GM18951 (cell line): Measurements from ENCODE around the gene COL18A1.

ENCODE experiments used
- POLR2A ChIP-seq: IDR thresholded peaks from 4 replicates; pipeline ENCODE4 v1.6.1; 2011; ENCODE audit warnings: mild to moderate bottlenecking; ENCODE audit not compliant: insufficient read length, insufficient read depth; ENCODE audit errors: extremely low read depth
- in situ Hi-C: fragments of 300-500 bp; cut with MboI; formaldehyde crosslinking; loops from one replicate; pipeline ENCODE4 v1.12.0; 2022; ENCODE audit warnings: low sequenced_read_pairs, mixed read lengths, inconsistent platforms; ENCODE audit not compliant: unreplicated experiment

Gene COL18A1

DNA sequence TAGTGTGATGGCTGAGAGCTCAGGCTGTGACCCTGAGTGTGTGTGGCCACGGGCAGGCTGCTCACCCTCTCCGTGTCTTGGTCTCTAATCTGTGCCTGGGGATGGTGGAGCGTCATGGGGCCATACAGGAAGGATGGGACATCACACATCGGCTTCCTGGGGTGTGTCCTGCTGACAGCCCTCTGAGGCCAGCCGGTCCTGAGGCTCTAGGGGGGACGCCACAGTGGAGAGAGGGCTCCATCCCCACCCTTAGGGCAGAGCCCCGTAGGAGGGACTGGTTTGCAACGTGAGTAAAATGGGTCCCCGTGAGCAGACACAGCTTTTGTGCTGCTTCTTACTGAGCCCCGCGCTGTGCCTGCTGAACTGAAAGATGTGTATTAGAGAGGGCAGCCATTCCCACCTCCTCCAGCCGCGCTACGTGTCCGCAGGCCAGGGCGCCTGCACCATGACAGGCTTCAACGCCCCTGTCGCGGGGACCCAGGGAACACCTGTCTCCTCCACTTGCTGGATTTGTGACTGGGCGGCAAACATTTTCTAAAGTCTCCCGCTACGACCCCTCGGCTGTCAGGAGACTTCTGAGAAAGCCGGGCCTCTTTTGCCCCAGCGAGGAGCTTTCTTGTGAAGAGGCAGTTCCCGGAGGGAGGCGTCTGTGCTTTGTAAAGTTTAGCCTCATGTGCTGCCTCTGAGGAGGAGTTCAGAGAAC lies 8.1 kb downstream of the COL18A1 start:
- TF ChIP-seq POLR2A: no peak
- in situ Hi-C loops: loop anchor here (25.0 kb wide), 1 partner anchor 276 kb away; no protein-coding TSS in a partner anchor

DNA sequence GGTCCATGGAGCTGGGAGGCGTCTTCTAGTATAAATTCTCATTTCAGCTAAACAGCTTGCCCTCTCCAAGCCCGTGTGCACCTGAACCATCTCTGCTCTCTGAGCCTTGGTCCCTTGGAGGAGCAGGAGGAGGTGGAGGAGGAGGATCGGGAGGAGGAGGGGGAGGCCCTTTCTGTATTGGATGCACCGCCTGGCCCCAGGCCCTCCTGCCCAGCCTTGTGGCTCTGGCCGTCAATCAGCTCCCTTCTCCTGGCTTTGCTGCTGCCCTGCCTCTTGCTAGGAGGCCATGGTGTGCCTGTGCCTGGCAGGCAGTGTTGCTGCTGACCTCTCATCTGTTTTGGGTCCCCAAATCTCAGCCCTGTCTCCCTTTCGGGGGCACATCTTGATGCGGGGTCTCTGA lies 9.0 kb downstream of the COL18A1 start:
- no peak for TF ChIP-seq POLR2A
- in situ Hi-C loops: loop anchor here (25.0 kb wide), 1 partner anchor 277 kb away; no protein-coding TSS in a partner anchor

DNA sequence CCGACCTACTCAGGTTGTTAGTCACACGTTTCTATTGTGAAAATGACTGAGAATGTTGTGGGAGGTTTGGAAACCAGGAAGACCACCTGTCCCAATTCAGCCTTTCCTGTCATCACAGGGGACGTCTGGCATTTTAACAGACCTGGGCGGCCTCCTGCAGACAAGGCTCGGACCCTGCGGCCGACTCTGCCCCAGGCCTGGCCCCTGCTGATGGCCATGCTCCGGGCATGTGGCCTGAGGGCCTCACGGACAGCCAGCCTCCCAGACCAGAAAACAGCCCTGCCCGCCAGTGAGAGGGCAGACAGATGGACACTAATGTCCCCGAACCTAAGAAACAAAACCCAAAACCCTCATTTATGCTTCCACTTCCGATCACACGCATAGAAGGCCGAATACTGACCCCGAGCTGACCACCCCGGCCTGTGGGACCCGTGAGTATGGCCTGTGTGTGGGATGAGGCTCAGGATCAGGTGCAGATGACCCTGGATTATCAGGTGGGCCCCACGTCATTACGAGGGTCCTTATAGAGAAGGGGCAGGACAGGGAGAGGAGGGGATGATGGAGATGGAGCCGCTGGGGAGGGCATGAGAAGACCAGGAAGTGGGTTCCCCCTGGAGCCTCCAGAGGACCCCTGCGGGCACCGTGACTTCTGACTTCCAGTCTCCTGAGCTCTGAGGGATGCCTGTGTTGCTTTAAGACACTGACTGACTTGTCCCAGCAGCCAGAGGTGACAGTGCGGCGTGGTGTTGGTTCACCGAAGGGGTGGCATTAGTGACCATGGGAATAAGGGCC lies 9.6 kb downstream of the COL18A1 start:
- no peak for TF ChIP-seq POLR2A
- in situ Hi-C loops: loop anchor here (25.0 kb wide), 1 partner anchor 277 kb away; no protein-coding TSS in a partner anchor

DNA sequence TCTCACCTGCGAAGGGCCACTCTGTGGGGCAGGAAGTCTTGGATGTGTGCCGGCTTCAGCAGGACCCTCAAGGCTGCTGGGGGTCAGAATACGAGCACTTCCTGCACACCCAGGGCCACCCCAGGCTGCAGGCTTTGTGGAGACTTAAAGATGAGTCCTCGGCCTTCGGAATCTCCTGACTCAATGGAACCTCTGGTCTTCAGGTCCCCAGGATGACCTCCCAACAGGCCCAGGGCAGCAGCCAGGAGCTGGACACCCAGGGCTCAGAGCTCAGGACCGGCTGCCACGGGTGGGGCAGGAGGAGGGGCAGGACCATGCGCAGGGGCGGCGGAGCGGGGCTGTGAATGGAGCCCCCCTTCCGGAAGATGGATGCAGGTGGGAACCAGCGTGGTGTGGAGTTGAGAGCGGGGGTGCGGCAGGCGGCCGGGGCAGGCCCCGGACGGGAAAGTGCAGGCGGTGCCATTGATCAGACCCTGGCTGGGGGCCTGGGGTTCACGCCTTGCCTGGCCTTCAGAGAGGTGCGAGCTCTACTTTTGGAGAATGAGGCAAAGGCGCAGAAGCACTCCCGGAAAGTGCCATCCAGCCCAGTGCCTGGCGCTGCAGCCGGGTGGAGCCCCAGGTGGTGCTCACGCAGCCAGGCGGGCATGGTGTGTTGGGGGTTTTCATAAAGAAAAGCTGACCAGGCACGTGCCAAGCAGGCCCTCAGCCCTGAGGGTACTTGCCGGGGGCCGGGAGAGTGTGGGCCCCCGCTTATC lies 10.4 kb downstream of the COL18A1 start:
- no peak for TF ChIP-seq POLR2A
- in situ Hi-C loops: loop anchor here (25.0 kb wide), 1 partner anchor 278 kb away; no protein-coding TSS in a partner anchor

DNA sequence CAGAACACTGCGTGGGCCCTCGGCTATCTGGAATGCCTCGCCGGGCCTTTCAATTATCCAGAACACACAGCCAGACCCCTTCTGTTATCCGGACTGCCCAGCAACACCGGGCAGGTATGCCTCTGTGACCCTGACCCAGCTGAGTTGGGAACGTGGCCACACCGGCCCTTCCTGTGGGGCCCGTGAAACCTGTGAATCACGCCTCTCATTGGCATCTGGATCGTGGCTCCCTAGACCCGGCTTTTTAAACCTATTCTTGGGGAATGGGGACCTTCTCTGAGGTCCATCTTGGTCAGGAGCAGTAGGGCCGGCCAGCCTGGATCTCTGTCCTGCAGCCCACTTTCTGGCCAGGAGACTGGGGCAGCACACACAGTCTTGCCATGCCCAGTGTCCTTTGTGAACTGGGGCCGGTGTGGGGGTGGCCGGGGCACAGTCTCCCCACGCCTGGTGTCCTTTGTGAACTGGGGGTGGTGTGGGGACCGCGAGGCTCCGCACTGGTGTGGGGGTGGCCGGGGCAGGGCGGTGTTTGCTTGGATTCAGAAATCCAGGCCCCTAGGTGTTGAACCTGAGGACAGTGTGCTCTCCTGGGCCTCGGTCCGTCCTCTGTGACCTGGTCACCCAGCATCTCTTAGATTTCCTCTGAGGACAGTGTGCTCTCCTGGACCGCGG lies 11.1 kb downstream of the COL18A1 start:
- in situ Hi-C loops: loop anchor here (25.0 kb wide), 1 partner anchor 279 kb away; no protein-coding TSS in a partner anchor
- no peak for TF ChIP-seq POLR2A

DNA sequence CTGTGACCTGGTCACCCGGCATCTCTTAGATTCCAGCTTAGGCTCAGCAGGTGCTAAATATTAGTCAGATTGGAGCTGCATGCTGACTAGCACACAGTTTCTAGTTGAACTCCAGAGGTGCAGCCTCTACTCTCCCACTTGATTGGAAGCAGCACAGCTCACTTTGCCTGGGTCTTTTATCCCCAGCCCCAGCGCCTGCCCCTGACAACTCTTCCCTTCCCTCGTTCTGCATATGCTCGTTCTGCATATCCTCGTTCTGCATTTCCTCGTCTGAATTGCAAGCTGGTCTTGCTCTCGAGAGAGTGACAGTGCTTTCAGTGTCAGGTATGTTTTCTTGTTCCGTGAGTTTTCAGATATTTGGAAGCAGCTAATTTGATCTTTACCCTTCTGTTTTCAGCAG lies 11.7 kb downstream of the COL18A1 start:
- in situ Hi-C loops: loop anchor here (25.0 kb wide), 1 partner anchor 279 kb away; no protein-coding TSS in a partner anchor

DNA sequence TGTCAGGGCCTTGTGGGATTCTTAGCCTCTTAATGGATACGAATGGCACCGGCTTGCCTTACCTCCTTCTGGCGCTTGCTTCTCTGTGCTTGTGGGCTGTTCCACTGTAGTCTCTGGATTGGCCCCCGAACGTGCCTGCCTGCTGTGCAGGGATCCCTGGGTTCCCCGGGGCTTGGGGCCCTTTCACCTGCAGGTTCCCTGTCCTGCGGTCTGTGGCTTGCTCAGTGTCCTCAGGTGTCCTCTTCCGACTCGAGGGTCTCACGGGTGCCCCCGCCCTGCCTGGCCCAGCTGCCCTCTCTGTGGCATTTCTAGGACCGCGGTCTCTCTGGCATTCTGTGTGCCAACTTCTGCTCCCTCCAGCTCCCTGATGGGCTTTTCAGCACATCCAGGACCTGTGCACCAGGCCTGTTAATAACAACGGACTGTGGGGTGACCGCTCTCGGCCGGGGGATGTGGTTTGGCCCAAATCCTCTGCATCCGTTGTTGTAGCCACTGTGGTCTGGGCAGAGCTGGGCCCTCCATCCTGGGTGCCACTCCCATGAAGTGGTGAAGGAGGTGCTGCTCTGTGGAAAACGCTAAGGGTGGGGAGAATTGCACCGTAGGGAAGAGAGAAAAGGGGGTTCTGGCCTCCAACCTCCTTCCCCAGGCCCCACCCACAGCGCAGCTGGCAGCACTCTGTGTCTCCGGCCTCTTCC lies 12.4 kb downstream of the COL18A1 start:
- in situ Hi-C loops: loop anchor here (25.0 kb wide), 1 partner anchor 280 kb away; no protein-coding TSS in a partner anchor

More for the DNA sequence above, 11.7 kb downstream of the COL18A1 start:
- no peak for TF ChIP-seq POLR2A

DNA sequence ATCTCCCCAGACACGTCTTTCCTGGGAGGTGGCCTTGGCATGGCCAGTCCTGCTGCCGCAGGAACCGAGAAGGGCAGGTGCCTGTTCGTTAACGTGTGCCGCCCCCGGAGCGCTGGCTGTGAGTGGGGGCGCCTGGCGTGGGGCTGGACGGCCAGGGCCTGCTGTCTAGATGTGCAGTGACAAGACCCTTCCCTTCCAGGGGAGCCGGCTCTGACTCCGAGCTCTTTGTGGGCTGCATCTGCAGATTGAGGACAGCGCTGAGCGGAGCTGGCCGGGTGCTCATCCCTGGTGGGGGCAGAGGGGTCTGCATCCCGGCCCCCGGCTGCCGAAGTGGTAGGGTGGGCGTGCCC lies 13.0 kb downstream of the COL18A1 start:
- in situ Hi-C loops: loop anchor here (25.0 kb wide), 1 partner anchor 281 kb away; no protein-coding TSS in a partner anchor
- no peak for TF ChIP-seq POLR2A

More for the DNA sequence above, 12.4 kb downstream of the COL18A1 start:
- TF ChIP-seq POLR2A: no peak

DNA sequence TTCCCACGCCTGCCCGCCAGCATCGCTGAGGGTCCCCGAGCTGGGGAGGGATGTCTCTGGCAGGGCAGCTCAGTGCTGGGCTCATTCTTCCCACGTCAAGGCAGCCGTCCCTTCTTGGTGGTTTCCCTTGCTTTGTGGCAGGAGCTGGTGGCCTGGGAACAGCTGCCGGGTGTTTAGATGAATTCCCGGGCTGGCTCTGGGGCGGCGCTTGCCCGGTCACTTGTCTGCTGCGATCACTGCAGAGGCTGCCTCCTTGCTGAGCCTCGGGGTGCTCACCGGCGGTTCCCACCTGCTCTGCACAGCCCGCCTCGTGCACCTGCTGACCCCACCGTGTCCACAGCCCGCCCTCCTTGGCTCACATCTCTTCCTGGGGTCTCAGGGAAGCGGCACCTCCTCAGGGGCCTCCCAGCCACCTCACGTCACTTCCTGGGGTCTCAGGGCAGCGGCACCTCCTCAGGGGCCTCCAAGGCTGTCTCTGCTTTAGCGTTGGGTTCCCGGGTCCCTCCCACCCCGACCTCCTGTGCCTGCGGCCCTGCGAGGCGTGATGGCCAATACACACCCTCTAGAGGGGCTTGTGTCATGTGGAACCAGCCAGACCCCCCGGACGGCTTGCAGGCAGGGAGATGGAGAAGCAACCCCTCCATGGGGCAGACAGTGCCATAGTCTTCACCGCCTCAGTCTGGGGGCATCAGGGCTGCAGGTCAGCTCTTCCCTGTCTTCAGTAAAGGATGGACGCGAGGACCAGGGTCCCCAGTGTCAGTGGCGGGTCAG lies 13.5 kb downstream of the COL18A1 start:
- no peak for TF ChIP-seq POLR2A
- in situ Hi-C loops: loop anchor here (25.0 kb wide), 1 partner anchor 281 kb away; no protein-coding TSS in a partner anchor

DNA sequence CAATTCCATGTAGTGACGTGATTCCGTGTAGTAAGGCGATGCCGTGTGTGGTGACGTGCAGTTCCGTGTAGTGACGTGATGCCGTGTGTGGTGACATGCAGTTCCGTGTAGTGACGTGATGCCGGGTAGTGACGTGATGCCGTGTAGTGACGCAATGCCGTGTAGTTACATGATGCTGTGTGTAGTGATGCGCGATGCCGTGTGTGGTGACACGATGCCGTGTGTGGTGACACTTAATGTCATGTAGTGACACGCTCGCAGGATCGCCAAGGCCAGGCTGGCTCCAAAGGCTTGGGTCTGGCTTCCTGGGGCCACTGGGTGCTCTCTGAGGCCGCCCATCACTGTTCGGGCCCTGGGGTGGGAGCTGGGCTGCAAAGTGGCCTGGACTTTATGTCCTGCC lies 14.2 kb downstream of the COL18A1 start:
- no peak for TF ChIP-seq POLR2A
- in situ Hi-C loops: loop anchor here (25.0 kb wide), 1 partner anchor 282 kb away; no protein-coding TSS in a partner anchor
